GM12878 (cell line): Measurements from ENCODE around the gene ARID4B. TPM values are rescaled to one million over a fixed set of nuclear protein-coding genes. Genes with fewer than 3 reads are reported as not detected.

Experiments
- BACH1 ChIP-seq: fragments of 450-650 bp; IDR thresholded peaks from 2 replicates; pipeline ENCODE4 v1.6.1; 2017; ENCODE audit warnings: mild to moderate bottlenecking, borderline replicate concordance
- BCL3 ChIP-seq: IDR thresholded peaks from 2 replicates; pipeline ENCODE4 v1.6.1; 2011; ENCODE audit warnings: borderline replicate concordance, low read depth, mild to moderate bottlenecking, moderate library complexity, low read length; ENCODE audit not compliant: insufficient read depth, poor library complexity, severe bottlenecking
- CBX5 ChIP-seq: sonication (generic); IDR thresholded peaks from 2 replicates; pipeline ENCODE4 v1.6.1; 2016; ENCODE audit warnings: low read depth, moderate library complexity, mild to moderate bottlenecking, inconsistent platforms
- CEBPB ChIP-seq, 2 experiments: fragments of 150-350 bp in 1 of 2; IDR thresholded peaks; 2 replicates each; pipeline ENCODE4 v1.6.1; 2012 to 2014; ENCODE audit warnings: low read depth in 2 of 2, low read length in 2 of 2, borderline replicate concordance in 1 of 2, inconsistent platforms in 1 of 2
- HDAC2 ChIP-seq: fragments of 200-600 bp; sonication (generic); IDR thresholded peaks from 2 replicates; pipeline ENCODE4 v1.6.1; 2017
- IKZF1 ChIP-seq: fragments of 450-650 bp; conservative IDR thresholded peaks from 2 replicates; pipeline ENCODE4 v1.6.1; 2017; ENCODE audit warnings: antibody characterized with exemption, mild to moderate bottlenecking
- IRF4 ChIP-seq: IDR thresholded peaks from 2 replicates; pipeline ENCODE4 v1.6.1; 2011; ENCODE audit warnings: low read depth, low read length
- MYC ChIP-seq: IDR thresholded peaks from 2 replicates; pipeline ENCODE4 v1.6.1; 2011; ENCODE audit warnings: mild to moderate bottlenecking, low read length, moderate library complexity, inconsistent platforms; ENCODE audit not compliant: insufficient read depth, insufficient replicate concordance, insufficient read length, severe bottlenecking
- PML ChIP-seq: IDR thresholded peaks from 2 replicates; pipeline ENCODE4 v1.6.1; 2012; ENCODE audit warnings: low read length, inconsistent platforms
- POLR2A ChIP-seq: IDR thresholded peaks from 2 replicates; pipeline ENCODE4 v1.6.1; 2011; ENCODE audit warnings: low read depth, mild to moderate bottlenecking, low read length
- POU2F2 ChIP-seq: IDR thresholded peaks from 3 replicates; pipeline ENCODE4 v1.6.1; 2011; ENCODE audit warnings: low read depth, mild to moderate bottlenecking, low read length, borderline replicate concordance
- RCOR1 ChIP-seq: conservative IDR thresholded peaks from 2 replicates; pipeline ENCODE4 v1.6.1; 2012; ENCODE audit warnings: low read depth, low read length, improper control_type of control experiment
- RUNX3 ChIP-seq: IDR thresholded peaks from 2 replicates; pipeline ENCODE4 v1.6.1; 2012; ENCODE audit warnings: low read length, inconsistent platforms
- SIN3A ChIP-seq: IDR thresholded peaks from 2 replicates; pipeline ENCODE4 v1.6.1; 2012; ENCODE audit warnings: low read depth, low read length, improper control_type of control experiment
- SPI1 ChIP-seq: IDR thresholded peaks from 2 replicates; pipeline ENCODE4 v1.6.1; 2011; ENCODE audit warnings: low read depth, mild to moderate bottlenecking, low read length, moderate library complexity, borderline replicate concordance; ENCODE audit not compliant: insufficient read depth
- SUZ12 ChIP-seq: fragments of 200-600 bp; sonication (generic); IDR thresholded peaks from one replicate; pipeline ENCODE4 v1.6.1; 2018; ENCODE audit warnings: antibody characterized with exemption, mild to moderate bottlenecking; ENCODE audit not compliant: unreplicated experiment
- TARDBP ChIP-seq: IDR thresholded peaks from 2 replicates; pipeline ENCODE4 v1.6.1; 2016; ENCODE audit warnings: borderline replicate concordance
- TBL1XR1 ChIP-seq: IDR thresholded peaks from 2 replicates; pipeline ENCODE4 v1.6.1; 2012; ENCODE audit warnings: low read depth, low read length, improper control_type of control experiment
- TCF12 ChIP-seq: IDR thresholded peaks from 2 replicates; pipeline ENCODE4 v1.6.1; 2011; ENCODE audit warnings: low read depth, mild to moderate bottlenecking, low read length
- ZNF217 ChIP-seq: fragments of 450-650 bp; IDR thresholded peaks from 2 replicates; pipeline ENCODE4 v1.6.1; 2017; ENCODE audit warnings: antibody characterized with exemption, mild to moderate bottlenecking
- ZNF687 ChIP-seq: fragments of 450-650 bp; IDR thresholded peaks from 2 replicates; pipeline ENCODE4 v1.6.1; 2017; ENCODE audit warnings: mild to moderate bottlenecking, moderate library complexity
- polyA plus RNA-seq, 11 experiments: library from polyadenylated mRNA; depleted of rRNA in 4 of 11; unstranded in 6 of 11; stranded (reverse) in 5 of 11; fragments of >200 nt; fragmentation: Nextera tagmentation in 4 of 11; fragmentation: Illumina TruSeq in 1 of 11; extraction: Ambion mirVana in 4 of 11; extraction: Trizol in 1 of 11; gene quantifications; 1 replicate in 1 of 11; 2 replicates in 10 of 11; pipeline versions ENCODE4 v1.2.1 to v1.2.3, GENCODE V29; 2011 to 2016; ENCODE audit warnings: inconsistent platforms in 2 of 11, missing spikeins in 2 of 11, low read depth in 1 of 11
- total RNA-seq, 4 experiments: library from RNA; depleted of rRNA in 3 of 4; stranded (reverse); fragments of >200 nt in 3 of 4; fragmentation: Illumina TruSeq in 1 of 4; extraction: Trizol in 1 of 4; gene quantifications; 2 replicates each; pipeline versions ENCODE4 v1.2.1 to v1.2.3, GENCODE V29; 2013 to 2021
- TF ChIP-seq, protein P1 (sequence below): fragments of 450-650 bp; IDR thresholded peaks from 2 replicates; pipeline ENCODE4 v1.6.1; 2017; ENCODE audit warnings: borderline replicate concordance
- TF ChIP-seq, protein P2 (sequence below): IDR thresholded peaks from 2 replicates; pipeline ENCODE4 v1.6.1; 2012; ENCODE audit warnings: low read depth, low read length, improper control_type of control experiment

The ARID4B gene
- total and polyA plus RNA-seq, 10 of the 15 experiments (the other 5 are each of a cell fraction or from before 2014, with no cell fraction given) = 13.6 to 39.1 (median 28.0) TPM

GRCh38 chr1:235326719-235327558, 1.0 kb downstream of the ARID4B start (continued):
- TF ChIP-seq CEBPB (IDR thresholded peaks at IDR 0.05; ENCODE audit: borderline replicate concordance in 1 of 2, low read depth in 2 of 2, low read length in 2 of 2) = no peak
- TF ChIP-seq, protein P1, sequence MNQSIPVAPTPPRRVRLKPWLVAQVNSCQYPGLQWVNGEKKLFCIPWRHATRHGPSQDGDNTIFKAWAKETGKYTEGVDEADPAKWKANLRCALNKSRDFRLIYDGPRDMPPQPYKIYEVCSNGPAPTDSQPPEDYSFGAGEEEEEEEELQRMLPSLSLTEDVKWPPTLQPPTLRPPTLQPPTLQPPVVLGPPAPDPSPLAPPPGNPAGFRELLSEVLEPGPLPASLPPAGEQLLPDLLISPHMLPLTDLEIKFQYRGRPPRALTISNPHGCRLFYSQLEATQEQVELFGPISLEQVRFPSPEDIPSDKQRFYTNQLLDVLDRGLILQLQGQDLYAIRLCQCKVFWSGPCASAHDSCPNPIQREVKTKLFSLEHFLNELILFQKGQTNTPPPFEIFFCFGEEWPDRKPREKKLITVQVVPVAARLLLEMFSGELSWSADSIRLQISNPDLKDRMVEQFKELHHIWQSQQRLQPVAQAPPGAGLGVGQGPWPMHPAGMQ = no peak
- TF ChIP-seq POLR2A = peak; percentile 31; the same call in 1 of the 2 replicates
- no peak for TF ChIP-seq TCF12
- TF ChIP-seq PML = no peak
- no peak for TF ChIP-seq CBX5
- 0 out of 2 replicates have a peak, but pooled peaks have one; percentile 30 for TF ChIP-seq ZNF687
- no peak for TF ChIP-seq BCL3
- peak; percentile 53; the same call in 1 of the 2 replicates for TF ChIP-seq RUNX3
- no peak for TF ChIP-seq TBL1XR1
- TF ChIP-seq, protein P2, sequence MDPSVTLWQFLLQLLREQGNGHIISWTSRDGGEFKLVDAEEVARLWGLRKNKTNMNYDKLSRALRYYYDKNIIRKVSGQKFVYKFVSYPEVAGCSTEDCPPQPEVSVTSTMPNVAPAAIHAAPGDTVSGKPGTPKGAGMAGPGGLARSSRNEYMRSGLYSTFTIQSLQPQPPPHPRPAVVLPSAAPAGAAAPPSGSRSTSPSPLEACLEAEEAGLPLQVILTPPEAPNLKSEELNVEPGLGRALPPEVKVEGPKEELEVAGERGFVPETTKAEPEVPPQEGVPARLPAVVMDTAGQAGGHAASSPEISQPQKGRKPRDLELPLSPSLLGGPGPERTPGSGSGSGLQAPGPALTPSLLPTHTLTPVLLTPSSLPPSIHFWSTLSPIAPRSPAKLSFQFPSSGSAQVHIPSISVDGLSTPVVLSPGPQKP = no peak
- TF ChIP-seq MYC = no peak
- no peak for TF ChIP-seq HDAC2
- TF ChIP-seq POU2F2 = peak; percentile 52; the same call in 1 of the 3 replicates
- 0 out of 2 replicates have a peak, but pooled peaks have one; percentile 18 for TF ChIP-seq ZNF217
- peak; percentile 71 for TF ChIP-seq IKZF1
- no peak for TF ChIP-seq RCOR1
- no peak for TF ChIP-seq SIN3A
- peak; percentile 66; the same call in 1 of the 2 replicates for TF ChIP-seq SPI1
- no peak for TF ChIP-seq SUZ12
- TF ChIP-seq BACH1 = 0 out of 2 replicates have a peak, but pooled peaks have one; percentile 78
- 0 out of 2 replicates have a peak, but pooled peaks have one; percentile 15 for TF ChIP-seq IRF4
- 0 out of 2 replicates have a peak, but pooled peaks have one; percentile 43 for TF ChIP-seq TARDBP
